Retinal pigment epithelial cell (primary cell): ENCODE results near the gene ADGRB2.
A peak's percentile ranks its signal among the peaks of the same experiment; 100 is the strongest.

Source experiments
- DNase-seq: peaks from one replicate; pipeline ENCODE4 v3.0.0-alpha.2; 2010; ENCODE audit warnings: low read depth
- H3K4me3 ChIP-seq: 2 replicates; pipeline ENCODE4 v1.5.1; 2011; ENCODE audit warnings: mild to moderate bottlenecking, low read length, control low read depth, moderate library complexity
- TF ChIP-seq, protein P1 (sequence below): conservative IDR thresholded peaks from 2 replicates; pipeline ENCODE4 v1.5.1; 2011; ENCODE audit warnings: low read depth, low read length, control low read depth, inconsistent platforms

The ADGRB2 gene

DNA sequence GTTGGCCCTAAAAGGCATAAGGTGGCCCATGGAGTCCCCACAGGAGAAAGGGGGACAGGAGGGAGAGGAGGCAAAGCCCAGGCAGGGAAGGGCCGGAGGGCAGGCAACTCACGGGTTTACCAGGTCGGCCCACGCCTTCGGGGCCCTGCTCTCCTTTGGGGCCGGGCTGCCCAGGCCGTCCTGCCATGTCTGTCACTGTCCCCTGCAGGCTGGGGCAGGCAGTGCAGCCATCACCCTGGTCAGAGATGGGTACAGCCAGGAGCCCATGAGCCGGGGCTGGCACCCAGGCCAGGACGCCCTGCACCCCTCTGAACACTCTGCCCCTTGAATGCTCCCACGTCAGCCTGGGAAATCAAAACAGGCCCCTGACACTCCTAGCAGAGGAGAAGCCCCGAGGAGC, 80.1 kb downstream of the ADGRB2 start:
- TF ChIP-seq, protein P1, sequence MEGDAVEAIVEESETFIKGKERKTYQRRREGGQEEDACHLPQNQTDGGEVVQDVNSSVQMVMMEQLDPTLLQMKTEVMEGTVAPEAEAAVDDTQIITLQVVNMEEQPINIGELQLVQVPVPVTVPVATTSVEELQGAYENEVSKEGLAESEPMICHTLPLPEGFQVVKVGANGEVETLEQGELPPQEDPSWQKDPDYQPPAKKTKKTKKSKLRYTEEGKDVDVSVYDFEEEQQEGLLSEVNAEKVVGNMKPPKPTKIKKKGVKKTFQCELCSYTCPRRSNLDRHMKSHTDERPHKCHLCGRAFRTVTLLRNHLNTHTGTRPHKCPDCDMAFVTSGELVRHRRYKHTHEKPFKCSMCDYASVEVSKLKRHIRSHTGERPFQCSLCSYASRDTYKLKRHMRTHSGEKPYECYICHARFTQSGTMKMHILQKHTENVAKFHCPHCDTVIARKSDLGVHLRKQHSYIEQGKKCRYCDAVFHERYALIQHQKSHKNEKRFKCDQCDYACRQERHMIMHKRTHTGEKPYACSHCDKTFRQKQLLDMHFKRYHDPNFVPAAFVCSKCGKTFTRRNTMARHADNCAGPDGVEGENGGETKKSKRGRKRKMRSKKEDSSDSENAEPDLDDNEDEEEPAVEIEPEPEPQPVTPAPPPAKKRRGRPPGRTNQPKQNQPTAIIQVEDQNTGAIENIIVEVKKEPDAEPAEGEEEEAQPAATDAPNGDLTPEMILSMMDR: peak; percentile 50
- no peak for DNase-seq
- no peak overlapping the region for H3K4me3 ChIP-seq

DNA sequence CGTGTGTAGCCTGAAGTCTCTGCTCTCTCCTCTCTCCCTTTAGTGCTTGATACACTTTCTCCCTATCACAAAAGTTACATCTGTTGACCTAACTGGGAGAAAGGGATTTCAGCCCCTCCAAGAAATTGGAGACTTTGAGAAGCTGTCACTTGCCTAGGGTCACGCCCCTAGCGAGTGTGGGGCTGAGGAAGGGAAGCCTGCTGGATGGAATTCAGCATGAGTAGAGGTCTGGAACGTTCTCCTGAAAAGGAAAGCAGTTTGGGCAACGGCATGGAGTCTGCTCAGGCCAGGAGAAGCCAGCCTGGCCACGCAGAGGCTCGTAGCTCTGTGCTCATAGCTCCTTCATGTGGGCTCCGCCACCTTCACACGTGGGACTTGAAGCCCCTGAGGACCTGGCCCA, 82.7 kb downstream of the ADGRB2 start:
- TF ChIP-seq, protein P1: no peak
- no peak overlapping the region for H3K4me3 ChIP-seq
- DNase-seq: no peak

DNA sequence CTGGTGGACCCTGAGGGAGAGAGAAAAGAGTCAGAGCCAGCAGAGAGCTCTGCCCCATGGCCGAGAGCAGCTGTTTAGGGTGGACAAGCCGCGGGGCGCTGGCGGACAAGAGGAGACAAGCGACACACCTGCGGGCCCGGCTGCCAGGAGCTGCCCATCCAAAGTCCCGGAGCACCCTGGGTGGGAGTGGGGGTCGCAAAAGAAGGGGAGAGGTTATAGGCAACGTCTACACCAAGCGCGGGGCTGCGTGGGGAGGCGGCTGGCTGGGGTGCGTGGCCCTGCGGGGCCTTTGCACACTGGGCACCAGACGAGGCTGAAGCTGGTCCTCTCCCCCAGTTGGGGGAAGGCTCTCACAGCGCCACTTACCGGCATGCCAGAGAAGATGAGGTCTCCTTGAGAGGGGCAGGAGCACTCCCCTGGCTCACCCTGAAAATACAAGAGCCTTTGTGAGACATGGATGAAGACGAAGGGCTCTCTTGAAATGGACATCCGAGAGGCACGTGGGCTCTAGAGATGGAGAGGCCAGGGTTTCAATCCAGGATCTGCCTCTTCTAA, 84.4 kb downstream of the ADGRB2 start:
- no peak for DNase-seq
- TF ChIP-seq, protein P1: no peak
- H3K4me3 ChIP-seq: no peak overlapping the region

DNA sequence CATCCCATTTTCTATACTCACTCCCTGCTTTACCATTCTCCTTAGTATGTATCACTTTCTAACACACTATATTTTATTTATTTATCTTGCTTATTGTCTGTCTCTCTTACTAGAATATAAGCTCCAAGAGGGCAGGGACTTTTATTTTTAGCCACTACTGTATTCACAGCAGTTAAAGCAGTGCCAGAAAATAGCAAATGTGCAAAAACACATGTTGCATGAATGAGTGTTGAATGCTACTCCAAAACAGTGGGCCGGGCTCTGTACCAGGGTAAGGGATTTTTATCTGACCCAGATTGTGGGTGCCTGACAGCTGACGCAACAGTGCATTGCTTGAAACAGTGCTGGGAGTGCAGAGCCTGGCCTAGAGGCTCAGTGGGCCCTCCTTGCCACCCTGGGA, 85.0 kb downstream of the ADGRB2 start:
- H3K4me3 ChIP-seq: no peak overlapping the region
- TF ChIP-seq, protein P1: no peak
- DNase-seq: no peak

DNA sequence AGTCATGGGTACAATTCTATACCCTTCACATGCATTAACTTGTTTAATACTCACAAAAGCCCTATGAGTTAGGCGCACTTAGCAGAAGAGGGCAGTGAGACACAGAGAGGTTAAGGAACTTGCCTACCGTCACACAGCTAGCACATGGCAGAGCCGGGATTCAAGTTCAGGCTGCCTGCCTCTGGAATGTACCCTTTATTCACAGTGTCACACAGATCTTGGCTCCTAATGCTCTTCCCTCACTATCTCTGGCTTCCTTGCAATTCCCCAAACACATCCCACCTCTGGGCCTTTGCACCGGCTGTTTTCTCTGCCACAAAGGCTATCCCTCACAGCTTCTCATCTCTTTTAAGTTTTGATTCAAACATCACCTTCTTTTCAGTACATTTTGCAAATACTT, 85.5 kb downstream of the ADGRB2 start:
- no peak for DNase-seq
- H3K4me3 ChIP-seq: no peak overlapping the region
- TF ChIP-seq, protein P1: no peak

DNA sequence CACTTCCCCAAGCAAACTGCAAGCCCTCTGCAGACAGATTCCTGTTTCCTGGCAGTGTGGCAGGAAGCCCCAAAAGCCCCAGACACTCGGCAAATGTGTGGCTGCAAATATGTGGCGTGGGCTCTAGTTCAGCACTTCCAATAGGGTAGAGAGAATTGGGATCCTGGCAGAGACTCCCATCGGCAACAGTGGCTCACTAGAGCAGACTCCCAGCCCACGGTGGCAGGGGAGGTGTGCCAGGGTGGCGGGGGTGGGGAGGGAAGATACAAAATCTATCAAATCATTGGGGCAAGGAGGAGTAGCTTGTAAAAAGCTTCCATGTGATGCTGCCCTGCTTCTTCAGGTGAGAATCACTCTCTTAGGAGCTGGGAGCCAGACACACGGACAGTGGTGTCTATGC, 86.2 kb downstream of the ADGRB2 start:
- no peak overlapping the region for H3K4me3 ChIP-seq
- DNase-seq: no peak
- TF ChIP-seq, protein P1: no peak

DNA sequence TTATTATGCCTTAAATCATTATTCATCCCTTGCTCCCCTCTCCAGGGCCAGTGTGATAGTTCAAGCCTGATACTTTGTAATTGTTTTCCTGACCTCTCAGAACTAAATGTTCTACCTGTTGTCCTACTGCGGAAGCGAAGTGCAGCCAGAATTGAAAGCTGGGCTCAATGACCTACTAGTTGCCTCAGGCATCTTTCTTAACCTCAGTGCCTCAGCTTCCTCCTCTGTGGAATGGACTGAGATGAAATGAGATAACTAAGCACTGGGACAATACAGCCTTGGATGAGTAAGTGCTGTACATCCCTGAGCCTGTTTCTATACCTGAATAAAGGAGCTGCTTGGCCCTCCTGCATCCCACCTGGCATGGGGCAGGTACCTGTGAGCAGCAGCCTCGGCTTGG, 86.7 kb downstream of the ADGRB2 start:
- TF ChIP-seq, protein P1: no peak
- no peak for DNase-seq

More for the DNA sequence above, 86.7 kb downstream of the ADGRB2 start:
- H3K4me3 ChIP-seq: no peak overlapping the region
